ENCODE results near the gene HSCB. TPM values are rescaled to one million over a fixed set of nuclear protein-coding genes. Genes with fewer than 3 reads are reported as not detected.

HSCB gene
- total RNA-seq, 4 donors from 2014 or later, result 14.4 to 24.9 (median 16.3) TPM

DNA sequence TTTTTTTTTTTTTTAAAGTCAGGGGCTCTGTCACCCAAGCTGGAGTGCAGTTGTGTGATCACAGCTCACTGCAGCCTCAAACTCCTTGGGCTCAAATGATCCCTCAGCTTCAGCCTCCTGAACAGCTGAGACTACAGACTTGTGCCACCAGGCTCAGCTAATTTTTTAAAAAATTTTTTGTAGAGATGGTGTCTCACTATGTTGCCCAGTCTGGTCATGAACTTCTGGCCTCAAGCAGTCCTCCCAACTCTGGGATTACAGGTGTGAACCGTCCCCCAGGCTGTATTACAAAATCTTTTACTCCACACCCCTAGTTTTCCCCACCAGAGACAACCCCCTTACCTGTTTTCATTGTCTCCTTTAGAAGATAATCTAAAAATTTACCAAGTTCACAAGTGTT, 32.5 kb downstream of the HSCB start:
- Histone ChIP-seq H3K27ac (no peak overlapping the region), H3K4me1 (peaks cover 0 to 73% (median 16%) of the 10 kb centered on the region in 3 donors), H3K4me3 (peak overlapping the region in 2 of 4 donors; percentile 80 to 88), H3K9me3 (no peaks in the 10 kb centered on the region), H3K27me3 (no peaks in the 10 kb centered on the region), H3K36me3 (peaks cover 0 to 43% (median 0%) of the 10 kb centered on the region in 3 donors)
- 67 to 71% methylated on average over 1 of the region's 1 CpG for WGBS, 2 donors
- no peak for TF ChIP-seq POLR2A (IDR thresholded peaks at IDR 0.05)
- TF ChIP-seq, protein P1, sequence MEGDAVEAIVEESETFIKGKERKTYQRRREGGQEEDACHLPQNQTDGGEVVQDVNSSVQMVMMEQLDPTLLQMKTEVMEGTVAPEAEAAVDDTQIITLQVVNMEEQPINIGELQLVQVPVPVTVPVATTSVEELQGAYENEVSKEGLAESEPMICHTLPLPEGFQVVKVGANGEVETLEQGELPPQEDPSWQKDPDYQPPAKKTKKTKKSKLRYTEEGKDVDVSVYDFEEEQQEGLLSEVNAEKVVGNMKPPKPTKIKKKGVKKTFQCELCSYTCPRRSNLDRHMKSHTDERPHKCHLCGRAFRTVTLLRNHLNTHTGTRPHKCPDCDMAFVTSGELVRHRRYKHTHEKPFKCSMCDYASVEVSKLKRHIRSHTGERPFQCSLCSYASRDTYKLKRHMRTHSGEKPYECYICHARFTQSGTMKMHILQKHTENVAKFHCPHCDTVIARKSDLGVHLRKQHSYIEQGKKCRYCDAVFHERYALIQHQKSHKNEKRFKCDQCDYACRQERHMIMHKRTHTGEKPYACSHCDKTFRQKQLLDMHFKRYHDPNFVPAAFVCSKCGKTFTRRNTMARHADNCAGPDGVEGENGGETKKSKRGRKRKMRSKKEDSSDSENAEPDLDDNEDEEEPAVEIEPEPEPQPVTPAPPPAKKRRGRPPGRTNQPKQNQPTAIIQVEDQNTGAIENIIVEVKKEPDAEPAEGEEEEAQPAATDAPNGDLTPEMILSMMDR (IDR thresholded peaks at IDR 0.05), result no peak
- intact Hi-C loops (cut with DNase I), result no loop called here
- DNase-seq, result no peak

DNA sequence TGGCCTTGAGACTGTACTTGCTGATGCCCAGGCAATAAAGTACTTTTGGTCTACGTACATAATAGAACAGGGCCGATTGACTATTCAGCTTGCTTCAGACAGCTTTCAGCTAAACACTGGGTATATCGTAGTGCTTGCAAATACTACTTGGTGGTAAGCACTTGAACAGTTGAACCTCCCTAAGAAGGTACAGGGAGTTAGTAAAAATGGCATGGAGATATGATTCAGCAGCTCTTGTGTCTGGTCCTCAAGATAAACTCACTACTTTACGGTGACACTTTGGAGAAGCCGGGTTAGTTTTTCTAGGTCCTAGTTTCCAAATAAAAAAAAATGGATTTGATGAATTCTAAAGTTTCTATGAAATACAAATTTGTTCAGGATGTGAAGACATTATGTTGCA, 38.0 kb downstream of the HSCB start:
- Histone ChIP-seq H3K4me3 (no peak overlapping the region), H3K4me1 (peaks cover 0 to 51% (median 4%) of the 10 kb centered on the region in 3 donors), H3K27ac (no peak overlapping the region), H3K9me3 (no peaks in the 10 kb centered on the region), H3K36me3 (peaks cover 0 to 88% (median 8%) of the 10 kb centered on the region in 3 donors), H3K27me3 (no peaks in the 10 kb centered on the region)
- TF ChIP-seq, protein P1 (IDR thresholded peaks at IDR 0.05), result no peak
- no peak for TF ChIP-seq POLR2A (IDR thresholded peaks at IDR 0.05)
- WGBS, 2 donors, result 88 to 90% methylated on average over 5 of the region's 5 CpGs
- intact Hi-C loops (cut with DNase I), result no loop called here
- no peak for DNase-seq

DNA sequence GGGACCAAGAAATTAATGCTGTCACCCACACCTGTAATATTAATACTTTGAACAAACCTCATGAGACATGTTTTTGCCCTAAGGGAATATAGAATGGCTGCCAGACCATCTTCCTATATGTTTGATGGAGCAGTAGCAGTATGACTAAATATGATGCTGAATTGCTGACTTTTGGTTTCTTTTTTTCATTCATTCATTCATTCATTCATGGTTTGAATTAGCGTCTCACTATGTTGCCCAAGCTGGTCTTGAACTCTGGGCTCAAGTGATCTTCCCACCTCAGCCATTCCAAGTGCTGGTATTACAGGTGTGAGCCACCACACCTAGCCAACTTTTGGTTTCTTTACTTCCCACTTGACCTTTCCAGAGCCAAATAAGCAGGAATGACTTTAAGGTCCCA, 38.5 kb downstream of the HSCB start:
- Histone ChIP-seq H3K4me1 (peaks cover 0 to 46% (median 4%) of the 10 kb centered on the region in 3 donors), H3K36me3 (peaks cover 2 to 88% (median 10%) of the 10 kb centered on the region in 3 donors)

DNA sequence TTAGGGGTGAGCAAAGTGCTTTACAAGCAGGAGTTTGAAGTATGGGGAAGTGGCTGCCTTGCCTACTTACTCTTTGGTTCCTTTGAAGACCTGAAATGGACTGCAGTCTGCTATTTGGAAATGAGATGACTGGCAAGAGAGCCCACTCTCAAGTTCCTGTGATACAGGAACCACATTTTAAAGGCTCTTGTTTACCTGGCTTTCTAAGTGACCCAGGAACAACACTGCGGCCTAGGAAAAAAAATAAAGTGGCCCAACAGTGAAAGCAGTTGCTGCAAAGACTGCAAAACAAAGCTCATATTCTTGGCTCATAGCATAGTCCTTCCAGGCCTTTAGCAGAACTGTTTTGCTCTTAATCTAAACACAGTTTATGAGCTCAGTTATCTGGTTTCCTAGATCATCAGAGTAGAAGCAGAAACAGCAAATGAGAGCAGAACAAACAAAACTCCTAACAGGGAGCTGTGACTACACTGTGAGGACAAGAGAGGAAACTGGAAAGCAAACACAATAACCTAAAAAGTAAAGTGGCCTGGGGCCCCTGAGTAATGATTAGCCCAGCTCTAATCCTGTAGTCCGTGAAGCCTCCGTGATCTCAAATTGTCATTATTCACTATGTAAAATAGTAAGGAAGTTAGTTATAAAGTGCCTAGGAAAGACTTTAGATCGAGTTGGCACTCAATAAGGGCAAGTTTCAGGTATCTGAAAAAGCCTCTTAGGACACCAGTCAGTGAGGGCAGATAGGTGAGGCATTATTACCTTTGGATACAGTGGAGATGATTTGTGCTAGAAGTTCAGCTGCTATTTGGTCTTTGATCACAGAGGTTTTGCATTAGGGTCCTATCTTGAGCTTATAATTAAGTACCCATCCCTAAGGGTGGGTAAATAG, 42.2 kb downstream of the HSCB start:
- DNase-seq, result no peak
- intact Hi-C loops (cut with DNase I), result no loop called here
- H3K36me3 ChIP-seq, result peaks cover 3 to 92% (median 24%) of the 10 kb centered on the region in 3 donors
- peaks cover 0 to 15% (median 0%) of the 10 kb centered on the region in 3 donors for H3K4me1 ChIP-seq
- H3K27ac ChIP-seq, result peak overlapping the region in 1 of 4 donors; percentile 25
- TF ChIP-seq, protein P1 (IDR thresholded peaks at IDR 0.05), result no peak
- H3K27me3 ChIP-seq, result no peaks in the 10 kb centered on the region
- no peaks in the 10 kb centered on the region for H3K9me3 ChIP-seq
- no peak overlapping the region for H3K4me3 ChIP-seq
- whole genome bisulfite sequencing, 2 donors, result 64 to 80% methylated on average over 4 of the region's 4 CpGs

More for the DNA sequence above, 38.5 kb downstream of the HSCB start:
- Histone ChIP-seq H3K9me3 (no peaks in the 10 kb centered on the region), H3K27me3 (no peaks in the 10 kb centered on the region), H3K27ac (no peak overlapping the region), H3K4me3 (no peak overlapping the region)
- no peak for DNase-seq
- TF ChIP-seq POLR2A (IDR thresholded peaks at IDR 0.05), result no peak
- TF ChIP-seq, protein P1 (IDR thresholded peaks at IDR 0.05), result no peak
- WGBS, 2 donors, result 92 to 93% methylated on average over 1 of the region's 1 CpG
- intact Hi-C loops (cut with DNase I), result no loop called here

DNA sequence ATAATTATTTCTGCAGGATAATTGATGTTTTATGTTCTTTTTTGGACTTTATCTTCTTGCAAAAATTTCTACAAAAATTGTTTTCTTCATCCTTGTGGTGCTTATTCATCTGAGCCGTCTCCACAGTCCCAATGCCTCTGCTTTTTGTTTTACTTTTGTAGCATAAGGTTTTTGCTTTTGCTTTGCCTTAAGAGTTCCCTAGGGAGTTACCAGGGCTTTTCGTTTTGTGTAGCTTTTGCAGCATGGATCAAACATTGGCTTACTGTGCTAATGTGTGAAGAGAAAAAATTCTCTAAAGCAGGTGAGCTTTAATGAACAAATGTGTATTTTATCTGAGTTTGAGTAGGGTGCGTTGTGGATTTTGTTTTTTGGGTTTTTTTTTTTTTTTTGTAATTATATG, 46.8 kb downstream of the HSCB start:
- H3K4me1 ChIP-seq, result no peaks in the 10 kb centered on the region
- H3K27ac ChIP-seq, result no peak overlapping the region
- H3K36me3 ChIP-seq, result peaks cover 3 to 87% (median 26%) of the 10 kb centered on the region in 3 donors
- DNase-seq, result no peak
- intact Hi-C loops (cut with DNase I), result no loop called here
- no peak for TF ChIP-seq POLR2A (IDR thresholded peaks at IDR 0.05)
- TF ChIP-seq, protein P1 (IDR thresholded peaks at IDR 0.05), result no peak
- WGBS, 2 donors, result 73 to 76% methylated on average over 3 of the region's 3 CpGs
- H3K4me3 ChIP-seq, result no peak overlapping the region
- no peaks in the 10 kb centered on the region for H3K27me3 ChIP-seq
- no peaks in the 10 kb centered on the region for H3K9me3 ChIP-seq
